HepG2 (cell line): Measurements from ENCODE around the gene CHAF1B. TPM values are rescaled to one million over a fixed set of nuclear protein-coding genes. Genes with fewer than 3 reads are reported as not detected.
"Not testable (repeated sequence)": the region's sequence is repeated elsewhere in the genome, so short reads cannot be mapped to it uniquely, and the experiment has no call there.

Source experiments
- ATAC-seq: fragments of 200-7000 bp; cut with Tn5 transposase; 3 replicates; pipeline ENCODE4 v1.9.1; 2020; ENCODE audit warnings: mild to moderate bottlenecking, moderate library complexity
- BruUV-seq: library from RNA; stranded (reverse); fragments of 400-500 nt; replicated peaks from 2 replicates; lab custom pipeline; 2021; lab: Mats Ljungman, UMichigan
- CTCF ChIA-PET: fragments of 300-600 bp; formaldehyde crosslinking; extraction: SDS; loops from one replicate; lab custom pipeline; 2021; ENCODE audit warnings: low total read pairs, inconsistent platforms, low intra/inter-chr PET ratio; lab: Yijun Ruan, JAX
- POLR2A ChIA-PET: fragments of 350-600 bp; sonication (Branson Sonifier 250); formaldehyde crosslinking; loops from one replicate; lab custom pipeline; 2020; ENCODE audit warnings: antibody characterized with exemption, inconsistent platforms; lab: Yijun Ruan, JAX
- DNase-seq: peaks from one replicate; pipeline ENCODE4 v3.0.0-alpha.2; 2015; ENCODE audit warnings: low spot score
- FAIRE-seq: peaks from 3 replicates; lab custom pipeline; 2011; peaks lifted over from hg19 to GRCh38; lab: Jason Lieb, UNC
- H2AFZ ChIP-seq: one replicate; pipeline ENCODE4 v1.6.1; 2011; ENCODE audit warnings: low read length, inconsistent platforms
- H3K27ac ChIP-seq: fragments of 300-600 bp; 3 replicates; pipeline ENCODE4 v1.8.0; 2011; ENCODE audit warnings: mixed run types, mild to moderate bottlenecking, mixed read lengths, low read length, inconsistent platforms; ENCODE audit not compliant: insufficient read depth; ENCODE audit errors: extremely low read length
- H3K27me3 ChIP-seq, 2 experiments: fragments of 200-600 bp in 1 of 2; 2 replicates in 1 of 2; 3 replicates in 1 of 2; pipeline versions ENCODE4 v1.6.0 to v1.8.0; 2011; ENCODE audit warnings: low read length in 2 of 2, mild to moderate bottlenecking in 2 of 2, moderate library complexity in 2 of 2, inconsistent platforms in 1 of 2; ENCODE audit not compliant: insufficient read depth in 2 of 2, control insufficient read depth in 1 of 2
- H3K36me3 ChIP-seq, 2 experiments: fragments of 200-600 bp in 1 of 2; replicated peaks in 1 of 2; 2 replicates in 1 of 2; 3 replicates in 1 of 2; pipeline versions ENCODE4 v1.5.1 to v1.8.0; 2011; ENCODE audit warnings: low read length in 2 of 2, inconsistent platforms in 1 of 2; ENCODE audit not compliant: insufficient read depth in 2 of 2, control insufficient read depth in 1 of 2
- H3K4me1 ChIP-seq: 2 replicates; pipeline ENCODE4 v1.5.1; 2012; ENCODE audit warnings: low read length, inconsistent platforms; ENCODE audit not compliant: insufficient read depth
- H3K4me2 ChIP-seq: 2 replicates; pipeline ENCODE4 v1.6.0; 2011; ENCODE audit warnings: low read depth, low read length, inconsistent platforms
- H3K4me3 ChIP-seq, 3 experiments: fragments of 200-600 bp in 1 of 3; sonication (generic), shearing (Covaris generic) in 1 of 3; replicated peaks in 1 of 3; 2 replicates each; pipeline ENCODE4 v1.5.1; 2011 to 2016; ENCODE audit warnings: low read length in 3 of 3, inconsistent platforms in 2 of 3, low read depth in 2 of 3, mild to moderate bottlenecking in 2 of 3, control low read depth in 1 of 3, mixed read lengths in 1 of 3; ENCODE audit not compliant: insufficient read depth in 1 of 3
- H3K79me2 ChIP-seq: one replicate; pipeline ENCODE4 v1.6.1; 2011; ENCODE audit warnings: low read length, inconsistent platforms; ENCODE audit not compliant: insufficient read depth
- H3K9ac ChIP-seq: 2 replicates; pipeline ENCODE4 v1.6.0; 2011; ENCODE audit warnings: mild to moderate bottlenecking, low read depth, low read length, inconsistent platforms; ENCODE audit not compliant: insufficient read depth
- H3K9me3 ChIP-seq: 2 replicates; pipeline ENCODE4 v1.5.1; 2012; ENCODE audit warnings: mild to moderate bottlenecking, low read length
- H4K20me1 ChIP-seq: 2 replicates; pipeline ENCODE4 v1.6.0; 2011; ENCODE audit warnings: inconsistent platforms, mild to moderate bottlenecking, low read length, moderate library complexity; ENCODE audit not compliant: insufficient read depth
- GABPB1 ChIP-seq: IDR thresholded peaks from 2 replicates; pipeline ENCODE4 v1.6.1; 2016; ENCODE audit warnings: mild to moderate bottlenecking, missing genetic modification reagents, moderate library complexity, missing compliant biosample characterization
- GRHL1 ChIP-seq: sonication (generic); formaldehyde crosslinking; conservative IDR thresholded peaks from 2 replicates; pipeline ENCODE4 v1.8.0; 2022; ENCODE audit warnings: missing genetic modification reagents
- HNRNPUL1 ChIP-seq: fragments of 200-400 bp; formaldehyde crosslinking; IDR thresholded peaks from 2 replicates; pipeline ENCODE4 v1.6.1; 2017; ENCODE audit warnings: low read depth, mild to moderate bottlenecking, low read length, moderate library complexity
- JUND ChIP-seq: sonication (generic); formaldehyde crosslinking; IDR thresholded peaks from 2 replicates; pipeline ENCODE4 v1.8.0; 2022; ENCODE audit warnings: mild to moderate bottlenecking, missing genetic modification reagents
- SAP130 ChIP-seq: IDR thresholded peaks from 2 replicates; pipeline ENCODE4 v1.6.1; 2016; ENCODE audit warnings: low read depth
- SCMH1 ChIP-seq: sonication (generic); formaldehyde crosslinking; IDR thresholded peaks from 2 replicates; pipeline ENCODE4 v1.9.0; 2021; ENCODE audit warnings: missing genetic modification reagents, mild to moderate bottlenecking, borderline replicate concordance
- SMAD9 ChIP-seq: sonication (generic); formaldehyde crosslinking; IDR thresholded peaks from 2 replicates; pipeline ENCODE4 v1.5.1; 2020; ENCODE audit warnings: mild to moderate bottlenecking, missing genetic modification reagents
- STAT6 ChIP-seq: sonication (generic); formaldehyde crosslinking; IDR thresholded peaks from 2 replicates; pipeline ENCODE4 v1.4.0; 2020; ENCODE audit warnings: missing genetic modification reagents, mild to moderate bottlenecking, borderline replicate concordance
- WGBS: methylation state at CpG from one replicate; pipeline ENCODE4 v1.1.6; 2017; ENCODE audit warnings: low lambda C conversion rate; 5-methylcytosine and 5-hydroxymethylcytosine counted together
- in situ Hi-C: cut with HindIII; loops from 2 replicates; pipeline ENCODE4 v1.10.0; 2017; ENCODE audit warnings: low pct_unique_long_range_greater_than_20kb; ENCODE audit not compliant: extremely low pct_ligation_motif_present
- intact Hi-C: fragments of 100-400 bp; cut with micrococcal nuclease; formaldehyde crosslinking; loops from one replicate; pipeline ENCODE4 v1.10.0; 2022; ENCODE audit not compliant: unreplicated experiment
- polyA plus RNA-seq, 8 experiments: library from polyadenylated mRNA; depleted of rRNA in 3 of 8; stranded (reverse) in 7 of 8; unstranded in 1 of 8; fragments of >200 nt; fragmentation: Illumina TruSeq in 4 of 8; extraction: Trizol in 4 of 8; gene quantifications; 2 replicates each; pipeline versions ENCODE4 v1.2.1 to v1.2.3, GENCODE V29; 2011 to 2016; ENCODE audit warnings: low read depth in 4 of 8, missing spikeins in 1 of 8, mixed read lengths in 1 of 8; ENCODE audit not compliant: insufficient read depth in 1 of 8
- total RNA-seq, 5 experiments: library from RNA; depleted of rRNA; stranded (reverse); fragments of >200 nt; fragmentation: Illumina TruSeq; extraction: Trizol; gene quantifications; 2 replicates each; pipeline ENCODE4 v1.2.3, GENCODE V29; 2016; ENCODE audit warnings: low read depth in 1 of 5

CHAF1B gene
- total and polyA plus RNA-seq, 2 of the 13 experiments (the other 11 are each of a cell fraction or from before 2014, with no cell fraction given): 5.1 to 14.1 TPM

- Histone ChIP-seq H2AFZ (no peak overlapping the region), H3K27ac (no peak overlapping the region), H3K79me2 (no peaks in the 10 kb centered on the region), H3K36me3 (peaks cover 3 to 22% of the 10 kb centered on the region in 2 experiments; a peak in 3 of 5 replicates), H3K4me1 (no peaks in the 10 kb centered on the region), H3K4me2 (no peak overlapping the region), H3K9ac (no peak overlapping the region), H3K27me3 (no peaks in the 10 kb centered on the region), H4K20me1 (no peaks in the 10 kb centered on the region), H3K9me3 (no peaks in the 10 kb centered on the region), H3K4me3 (no peak overlapping the region)
- FAIRE-seq: no peak
- intact Hi-C loops (no loop called here), in situ Hi-C loops (no loop called here)
- DNase-seq: no peak
- no TSS peak for BruUV-seq
- WGBS: 87% methylated on average over 5 of the region's 5 CpGs
- ATAC-seq: no peak
- TF ChIP-seq SCMH1: no peak
- TF ChIP-seq GABPB1 (CRISPR knock-in tag): no peak
- TF ChIP-seq GRHL1 (CRISPR knock-in tag): no peak
- no peak for TF ChIP-seq HNRNPUL1
- no peak for TF ChIP-seq SMAD9 (CRISPR knock-in tag)
- no peak for TF ChIP-seq STAT6
- TF ChIP-seq JUND (CRISPR knock-in tag): no peak
- no peak for TF ChIP-seq SAP130 (CRISPR knock-in tag)
- POLR2A ChIA-PET: no interaction called here
- CTCF ChIA-PET: no interaction called here
Measured at GRCh38 chr21:36397606-36398005, 12.4 kb downstream of the CHAF1B start.

- H4K20me1 ChIP-seq, H3K79me2 ChIP-seq, H3K9ac ChIP-seq, CTCF ChIA-PET, DNase-seq, ATAC-seq, in situ Hi-C loops, FAIRE-seq, H3K4me3 ChIP-seq, H3K27ac ChIP-seq, H3K4me2 ChIP-seq, intact Hi-C loops, BruUV-seq, H3K9me3 ChIP-seq, H3K4me1 ChIP-seq, H3K27me3 ChIP-seq, H2AFZ ChIP-seq: not testable (repeated sequence)
- H3K36me3 ChIP-seq: peaks cover 5 to 30% of the 10 kb centered on the region in 2 experiments; a peak in 4 of 5 replicates
- POLR2A ChIA-PET: interaction anchor here (0.8 kb wide), 1 partner anchor 286 kb away, joined by 3 read pairs; no protein-coding TSS in a partner anchor
- WGBS: 97% methylated on average over 9 of the region's 9 CpGs
Measured at GRCh38 chr21:36399736-36400135, 14.5 kb downstream of the CHAF1B start.
